GM18861 (cell line): ENCODE measurements around the gene KRTAP4-7.
"Not testable (repeated sequence)": the region's sequence is repeated elsewhere in the genome, so short reads cannot be mapped to it uniquely, and the experiment has no call there.

Experiments
- ATAC-seq: cut with Tn5 transposase; IDR thresholded peaks from one replicate; pipeline ENCODE4 v1.9.1; 2021; ENCODE audit not compliant: unreplicated experiment

Gene KRTAP4-7

DNA sequence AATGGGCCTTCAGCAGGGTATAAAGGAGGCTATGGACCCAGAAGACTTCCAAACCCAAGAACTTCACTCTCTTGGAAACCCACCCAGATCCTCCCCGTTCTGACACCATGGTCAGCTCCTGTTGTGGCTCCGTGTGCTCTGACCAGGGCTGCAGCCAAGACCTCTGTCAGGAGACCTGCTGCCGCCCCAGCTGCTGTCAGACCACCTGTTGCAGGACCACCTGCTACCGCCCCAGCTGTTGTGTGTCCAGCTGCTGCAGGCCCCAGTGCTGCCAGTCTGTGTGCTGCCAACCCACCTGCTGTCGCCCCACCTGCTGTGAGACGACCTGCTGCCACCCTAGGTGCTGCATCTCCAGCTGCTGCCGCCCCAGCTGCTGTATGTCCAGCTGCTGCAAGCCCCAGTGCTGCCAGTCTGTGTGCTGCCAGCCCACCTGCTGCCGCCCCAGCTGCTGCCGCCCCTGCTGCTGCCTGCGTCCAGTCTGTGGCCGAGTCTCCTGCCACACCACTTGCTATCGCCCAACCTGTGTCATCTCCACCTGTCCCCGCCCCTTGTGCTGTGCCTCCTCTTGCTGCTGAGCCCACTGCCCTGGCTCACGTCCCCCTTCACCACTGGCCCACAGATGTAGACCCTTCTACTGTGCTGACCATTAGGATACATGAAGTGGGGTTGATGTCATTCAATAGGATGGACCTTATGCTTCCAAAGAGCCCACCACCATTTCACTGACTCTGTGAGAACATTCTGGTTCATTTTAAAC is at the start of gene KRTAP4-7:
Gene KRTAP4-7, plus strand, starts transcription at position 51 of the 757 bp plus-strand sequence. Its CDS starts 57 bp downstream, at position 108.
- ATAC-seq, result not testable (repeated sequence)

- ATAC-seq, result not testable (repeated sequence)
Measured at GRCh38 chr17:41034346-41034935, 49.5 kb upstream of the KRTAP4-7 start, which contains the start of gene KRTAP1-3. Gene KRTAP1-3 (minus strand): TSS chr17:41034874. CDS start chr17:41034821, 53 bp downstream.

DNA sequence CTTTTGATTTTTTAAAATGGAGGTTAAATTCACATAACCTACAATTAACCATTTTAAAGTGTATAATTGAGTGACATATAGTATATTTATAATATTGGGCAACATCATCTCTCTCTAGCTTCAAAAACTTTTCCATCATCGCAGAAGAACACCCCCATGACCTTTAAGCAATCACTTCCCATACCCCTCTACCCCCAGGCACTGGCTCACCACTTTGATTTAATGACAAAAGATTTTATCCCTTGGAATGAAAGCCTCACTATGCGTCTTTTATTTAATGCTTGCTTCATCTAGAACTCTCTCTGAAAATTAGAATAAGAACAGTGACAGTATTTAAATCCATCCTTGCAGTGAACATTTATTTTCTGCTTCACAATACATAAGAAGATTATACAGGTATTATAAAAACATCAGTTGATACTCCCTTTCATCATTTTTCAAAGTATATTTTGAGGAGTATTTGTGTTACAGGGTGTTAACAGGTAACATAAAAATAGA is 46.0 kb upstream of the KRTAP4-7 start:
- no peak for ATAC-seq

DNA sequence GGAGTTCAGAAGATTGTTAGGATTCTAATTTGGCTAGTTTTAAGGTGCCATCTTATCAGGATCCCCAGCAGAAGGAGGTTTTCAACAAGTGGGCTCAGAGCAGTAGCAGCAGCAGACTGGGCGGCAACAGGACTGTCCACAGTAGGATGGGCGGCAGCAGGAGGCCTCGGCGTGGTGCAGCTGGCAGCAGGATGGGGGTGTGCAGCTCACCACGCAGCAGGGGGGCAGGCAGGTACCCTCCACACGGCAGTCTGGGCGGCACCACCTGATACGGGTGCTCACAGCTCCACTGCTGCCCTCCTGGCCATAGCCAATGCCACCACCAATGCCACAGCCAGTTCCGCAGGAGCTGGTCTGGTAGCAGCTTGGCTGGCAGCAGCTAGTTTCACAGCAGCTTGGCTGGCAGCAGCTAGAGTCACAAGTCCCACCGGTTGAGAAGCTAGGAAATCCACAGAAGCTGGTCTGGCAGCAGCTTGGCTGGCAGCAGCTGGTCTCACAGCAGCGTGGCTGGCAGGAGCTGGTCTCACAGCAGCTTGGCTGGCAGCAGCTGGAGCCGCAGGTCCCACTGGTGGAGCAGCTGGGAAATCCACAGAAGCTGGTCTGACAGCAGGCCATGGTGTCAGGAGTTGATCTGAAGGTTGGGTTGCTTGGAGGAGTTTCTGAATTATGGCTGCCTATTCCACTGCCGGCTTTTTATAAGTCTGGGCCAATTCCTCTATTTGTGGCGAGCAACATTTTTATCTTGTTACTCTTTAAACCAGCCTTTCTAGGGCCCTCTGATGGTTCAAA is 43.0 kb upstream of the KRTAP4-7 start, which contains the start of gene KRTAP1-1:
Gene KRTAP1-1, minus strand, starts transcription at position 668 of the 789 bp plus-strand sequence. Its CDS starts 53 bp downstream, at position 615.
- not testable (repeated sequence) for ATAC-seq

DNA sequence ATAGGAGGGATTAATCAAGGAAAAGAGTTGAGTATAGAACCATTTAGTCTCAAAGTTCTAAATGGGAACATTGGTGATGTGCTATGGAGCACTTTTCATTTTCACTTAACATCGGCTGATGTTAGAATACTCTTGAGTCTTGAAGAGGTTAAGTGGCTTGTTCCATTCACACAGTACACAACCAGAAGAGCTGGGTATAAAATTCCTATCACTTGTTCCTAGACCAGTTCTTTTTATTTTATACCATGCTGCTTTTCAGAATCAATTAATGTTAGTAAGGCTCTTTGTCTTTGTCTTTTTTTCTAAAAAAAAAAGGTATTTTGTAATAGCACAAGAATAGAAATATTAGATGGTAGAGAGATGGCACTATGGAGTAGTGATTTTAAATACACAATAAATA is 41.0 kb upstream of the KRTAP4-7 start:
- no peak for ATAC-seq

DNA sequence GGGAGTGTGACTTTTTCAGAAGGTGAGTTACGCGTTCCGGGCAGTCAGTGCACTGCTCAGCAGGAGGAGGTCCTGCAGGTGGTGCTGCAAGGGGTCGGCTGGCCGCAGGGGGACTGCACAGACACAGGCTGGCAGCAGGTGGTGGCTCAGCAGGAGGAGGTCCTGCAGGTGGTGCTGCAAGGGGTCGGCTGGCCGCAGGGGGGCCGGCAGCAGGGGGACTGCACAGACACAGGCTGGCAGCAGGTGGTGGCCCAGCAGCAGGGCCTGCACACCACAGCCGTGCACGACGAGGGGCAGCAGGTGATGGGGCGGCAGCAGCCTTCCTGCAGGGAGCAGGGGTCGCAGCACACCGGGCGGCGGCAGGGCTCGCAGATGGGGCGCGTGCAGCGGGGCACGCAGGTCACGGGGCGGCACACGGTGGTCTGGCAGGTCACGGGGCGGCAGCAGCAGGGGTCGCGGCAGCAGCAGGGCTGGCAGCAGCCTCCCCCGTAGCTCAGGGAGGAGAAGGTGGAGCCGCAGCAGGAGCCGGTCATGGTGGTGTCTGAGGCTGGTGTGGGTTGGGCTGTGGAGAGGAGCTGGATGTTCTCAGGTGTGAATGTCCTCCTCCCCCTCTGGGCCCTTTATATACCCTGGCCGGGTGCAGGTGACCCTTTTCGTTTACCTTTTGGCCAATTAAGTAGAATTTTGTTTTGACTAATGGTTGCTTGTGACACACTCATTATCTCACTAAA is 37.0 kb upstream of the KRTAP4-7 start, which contains the start of gene KRTAP2-1:
Gene KRTAP2-1, minus strand, starts transcription at position 582 of the 731 bp plus-strand sequence. Its CDS starts 49 bp downstream, at position 533.
- not testable (repeated sequence) for ATAC-seq

- no peak for ATAC-seq
Measured at GRCh38 chr17:41048441-41048840, 35.5 kb upstream of the KRTAP4-7 start.

DNA sequence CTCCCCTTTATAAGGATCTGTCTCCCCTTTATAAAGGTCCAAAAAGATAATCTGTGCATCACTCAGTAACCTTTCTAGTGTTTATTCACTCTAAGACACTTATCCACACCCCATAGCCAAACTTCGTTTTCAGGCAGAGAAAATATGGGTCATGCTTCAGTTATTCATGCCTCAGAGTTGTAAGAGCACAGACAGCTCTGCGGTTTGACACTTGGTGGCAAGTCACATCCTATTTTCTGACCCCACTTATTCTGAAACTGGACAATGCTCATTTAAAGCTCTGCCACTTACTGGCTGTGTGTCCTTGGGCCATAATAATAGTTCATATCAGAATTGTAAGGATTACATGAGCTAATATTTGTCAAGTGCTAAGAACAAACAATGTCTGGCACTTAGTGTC is 34.8 kb upstream of the KRTAP4-7 start:
- ATAC-seq, result no peak

GRCh38 chr17:41052566-41052965 is 31.4 kb upstream of the KRTAP4-7 start:
- no peak for ATAC-seq

- ATAC-seq, result no peak
Measured at GRCh38 chr17:41054025-41054424, 29.9 kb upstream of the KRTAP4-7 start.

GRCh38 chr17:41054556-41054955 is 29.4 kb upstream of the KRTAP4-7 start:
- not testable (repeated sequence) for ATAC-seq

GRCh38 chr17:41055130-41055529 is 28.8 kb upstream of the KRTAP4-7 start, which contains the start of gene KRTAP2-2:
Gene KRTAP2-2 (minus strand): TSS chr17:41055230. CDS start chr17:41055211, 19 bp downstream.
- not testable (repeated sequence) for ATAC-seq

GRCh38 chr17:41057547-41057946 is 26.4 kb upstream of the KRTAP4-7 start:
- ATAC-seq, result no peak

GRCh38 chr17:41058741-41059140 is 25.2 kb upstream of the KRTAP4-7 start:
- no peak for ATAC-seq

GRCh38 chr17:41059276-41060051 is 24.5 kb upstream of the KRTAP4-7 start:
- ATAC-seq, result not testable (repeated sequence)

DNA sequence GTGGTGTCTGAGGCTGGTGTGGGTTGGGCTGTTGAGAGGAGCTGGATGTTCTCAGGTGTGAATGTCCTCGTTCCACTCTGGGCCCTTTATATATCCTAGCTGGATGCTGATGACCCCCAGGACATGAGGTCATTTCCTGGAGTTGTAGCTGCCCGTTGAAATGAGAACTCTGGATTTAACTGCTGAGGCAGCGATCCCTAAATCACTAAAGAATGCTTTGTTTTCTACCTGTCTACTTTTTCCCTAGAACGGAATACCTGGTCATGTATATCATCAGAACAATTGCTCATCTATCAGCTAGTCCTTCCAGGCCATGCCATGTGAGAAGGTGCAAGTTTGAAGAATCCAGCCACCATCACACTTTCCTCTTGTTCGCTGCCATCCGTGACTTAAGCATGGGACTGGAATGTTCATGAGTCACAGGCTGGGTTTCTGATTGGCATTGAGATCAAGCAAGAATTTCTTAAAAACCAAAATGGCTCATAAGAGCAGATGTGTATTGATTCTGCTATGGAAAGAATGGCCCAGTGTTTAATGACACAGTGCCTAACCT is 23.8 kb upstream of the KRTAP4-7 start, which contains the start of gene KRTAP2-3:
Gene KRTAP2-3, minus strand, starts transcription at position 63 of the 553 bp plus-strand sequence. CDS start 64 bp downstream, outside the sequence.
- no peak for ATAC-seq

DNA sequence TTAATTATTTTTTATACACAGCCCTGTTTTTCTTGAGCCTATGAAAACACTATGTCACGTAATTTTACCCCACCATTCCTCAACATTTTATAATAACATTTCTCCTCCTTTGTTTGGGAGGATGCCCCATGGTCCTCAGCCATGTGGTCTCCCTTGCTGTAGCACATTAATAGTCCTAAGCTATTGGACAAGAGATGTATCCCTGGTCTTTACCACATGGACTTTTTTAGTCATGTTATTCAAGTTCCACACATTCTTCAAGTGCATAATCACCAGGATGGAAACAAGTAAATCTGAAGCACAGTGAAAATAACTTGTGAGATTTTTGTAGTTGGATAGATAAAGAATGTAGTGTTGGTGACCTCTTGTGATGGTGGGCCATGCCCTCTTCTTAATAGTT is 22.0 kb upstream of the KRTAP4-7 start:
- ATAC-seq, result no peak

DNA sequence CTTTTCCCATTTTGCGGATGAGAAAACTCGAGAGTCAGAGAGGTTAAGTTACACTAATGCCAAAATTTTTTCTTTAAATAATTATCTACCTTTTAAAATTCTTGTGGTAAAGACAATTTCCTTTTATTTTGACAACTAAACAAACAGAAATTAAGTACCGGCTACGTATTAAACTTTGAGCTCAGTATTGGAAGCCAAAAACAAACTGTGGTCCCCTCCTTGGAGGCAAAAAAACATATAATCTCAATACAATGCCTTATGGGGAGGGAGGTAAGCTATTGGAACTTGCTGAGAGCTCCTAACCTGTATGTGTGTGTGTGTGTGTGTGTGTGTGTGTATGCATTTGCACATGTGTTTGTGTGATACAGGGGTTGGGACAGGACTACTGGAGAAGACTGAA is 20.5 kb upstream of the KRTAP4-7 start:
- no peak for ATAC-seq

GRCh38 chr17:41064301-41064700 is 19.6 kb upstream of the KRTAP4-7 start:
- ATAC-seq, result no peak
